ENCODE measurements around the gene NAA60.

- no peak for TF ChIP-seq CTCF (conservative IDR thresholded peaks at IDR 0.05; ENCODE audit: low read length)
- TF ChIP-seq EZH2phosphoT487 (IDR thresholded peaks at IDR 0.05; ENCODE audit: borderline replicate concordance): no peak
Measured at GRCh38 chr16:3400779-3401688, 42.4 kb upstream of the NAA60 start, which contains the start of the genes ZNF174 and ZSCAN32.

Data from Loucy (cell line).